SU-DHL-6 (cell line): Measurements from ENCODE around the gene ARHGAP26.

Experiments
- CTCF ChIP-seq: fragments of 200-600 bp; sonication (generic); IDR thresholded peaks from one replicate; pipeline ENCODE4 v1.5.1; 2017; ENCODE audit warnings: antibody characterized with exemption, mild to moderate bottlenecking, low read length, moderate library complexity; ENCODE audit not compliant: insufficient read depth, poor library complexity, severe bottlenecking
- EZH2phosphoT487 ChIP-seq: fragments of 200-600 bp; sonication (generic), shearing (Covaris generic); conservative IDR thresholded peaks from 2 replicates; pipeline ENCODE4 v1.6.1; 2018; ENCODE audit warnings: mild to moderate bottlenecking, antibody characterized with exemption, low read length, moderate library complexity, mixed read lengths

- TF ChIP-seq CTCF (no peak), EZH2phosphoT487 (no peak)
These were observed 331.7 kb downstream of the ARHGAP26 start for GRCh38 chr5:143101725-143102386.
